Stimulated activated memory B cell treated with anti-CD40 and anti-IgM and Interleukin-4, amounts not matched to agents 10 μg/mL and 1 μg/mL and 100 μg/mL, for 72 hours (primary cell): ENCODE data around the gene HERC2.

ENCODE experiments used
- ATAC-seq: fragments of 150-1000 bp; cut with Tn5 transposase; 2 replicates; pipeline ENCODE4 v1.10.0; 2021
- H3K27ac Mint-ChIP-seq: one replicate; pipeline ENCODE4 v1.8.0; 2022; ENCODE audit warnings: mild to moderate bottlenecking, mixed read lengths
- H3K27me3 Mint-ChIP-seq: one replicate; pipeline ENCODE4 v1.8.0; 2022; ENCODE audit warnings: mixed read lengths
- H3K36me3 Mint-ChIP-seq: one replicate; pipeline ENCODE4 v1.8.0; 2022; ENCODE audit warnings: mixed read lengths
- H3K4me1 Mint-ChIP-seq: one replicate; pipeline ENCODE4 v1.8.0; 2022; ENCODE audit warnings: mixed read lengths
- H3K4me3 Mint-ChIP-seq: one replicate; pipeline ENCODE4 v1.8.0; 2022; ENCODE audit warnings: mild to moderate bottlenecking, moderate library complexity, mixed read lengths
- H3K9me3 Mint-ChIP-seq: one replicate; pipeline ENCODE4 v1.8.0; 2022; ENCODE audit warnings: mixed read lengths

The HERC2 gene

DNA sequence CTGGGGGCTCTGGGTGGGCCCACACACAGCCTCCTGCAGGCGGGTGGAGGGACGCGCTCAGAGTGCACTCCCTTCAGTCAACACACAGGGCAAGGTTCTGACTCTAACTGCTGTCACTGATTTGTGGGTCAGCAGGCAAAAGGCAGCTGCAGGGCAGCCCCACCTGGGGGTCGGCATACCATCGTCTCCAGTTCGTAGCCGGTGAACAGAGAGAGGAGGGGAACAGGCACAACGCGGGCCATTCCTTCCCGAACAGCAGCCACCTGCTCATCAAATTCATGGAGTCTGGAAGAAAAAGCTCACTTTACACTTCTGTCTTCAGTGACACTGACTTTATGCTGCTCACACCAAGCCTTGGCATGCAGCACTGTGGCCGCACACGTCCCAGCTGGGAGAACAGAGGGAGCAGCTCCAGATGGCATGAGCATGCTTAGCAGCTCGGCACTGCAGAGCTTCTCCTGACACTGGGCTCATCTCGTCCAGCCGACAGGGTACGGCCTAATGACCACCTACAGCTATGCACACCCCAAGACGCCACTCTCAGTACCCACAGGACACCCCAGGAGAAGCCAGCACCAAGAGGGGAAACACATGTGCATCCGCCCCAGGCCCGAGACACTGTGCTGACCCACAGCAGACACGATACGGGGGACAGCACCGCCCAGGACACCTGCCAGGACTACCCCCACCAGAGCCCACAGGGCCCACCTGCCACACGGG lies 208.4 kb downstream of the HERC2 start:
- ATAC-seq = no peak
- Mint-ChIP-seq H3K9me3 (no peaks in the 10 kb centered on the region), H3K36me3 (peaks cover 66% of the 10 kb centered on the region), H3K27me3 (no peaks in the 10 kb centered on the region), H3K27ac (no peak overlapping the region), H3K4me1 (no peaks in the 10 kb centered on the region), H3K4me3 (no peak overlapping the region)

DNA sequence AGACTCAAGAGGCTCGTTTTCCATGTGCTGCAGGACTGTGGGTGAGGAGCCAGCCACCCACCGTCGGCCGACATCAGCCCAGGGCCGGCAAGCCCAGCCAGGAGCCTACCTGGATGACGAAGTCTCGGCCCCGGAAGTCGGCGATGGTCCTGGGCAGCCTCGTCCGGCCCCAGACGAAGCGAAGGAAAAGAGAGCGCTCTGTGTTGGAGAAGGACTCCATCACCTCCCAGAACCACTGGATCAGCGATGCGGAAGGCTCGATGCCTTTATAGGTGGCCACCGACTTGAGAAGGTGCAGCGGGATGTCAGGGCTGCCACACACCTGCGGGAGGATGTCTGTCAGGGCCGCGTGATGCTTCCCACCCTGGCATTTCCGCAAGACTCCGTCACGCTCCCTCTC lies 209.0 kb downstream of the HERC2 start:
- Mint-ChIP-seq H3K27ac (no peak overlapping the region), H3K27me3 (no peaks in the 10 kb centered on the region), H3K9me3 (no peaks in the 10 kb centered on the region), H3K36me3 (peaks cover 61% of the 10 kb centered on the region), H3K4me3 (no peak overlapping the region), H3K4me1 (no peaks in the 10 kb centered on the region)
- ATAC-seq = no peak

DNA sequence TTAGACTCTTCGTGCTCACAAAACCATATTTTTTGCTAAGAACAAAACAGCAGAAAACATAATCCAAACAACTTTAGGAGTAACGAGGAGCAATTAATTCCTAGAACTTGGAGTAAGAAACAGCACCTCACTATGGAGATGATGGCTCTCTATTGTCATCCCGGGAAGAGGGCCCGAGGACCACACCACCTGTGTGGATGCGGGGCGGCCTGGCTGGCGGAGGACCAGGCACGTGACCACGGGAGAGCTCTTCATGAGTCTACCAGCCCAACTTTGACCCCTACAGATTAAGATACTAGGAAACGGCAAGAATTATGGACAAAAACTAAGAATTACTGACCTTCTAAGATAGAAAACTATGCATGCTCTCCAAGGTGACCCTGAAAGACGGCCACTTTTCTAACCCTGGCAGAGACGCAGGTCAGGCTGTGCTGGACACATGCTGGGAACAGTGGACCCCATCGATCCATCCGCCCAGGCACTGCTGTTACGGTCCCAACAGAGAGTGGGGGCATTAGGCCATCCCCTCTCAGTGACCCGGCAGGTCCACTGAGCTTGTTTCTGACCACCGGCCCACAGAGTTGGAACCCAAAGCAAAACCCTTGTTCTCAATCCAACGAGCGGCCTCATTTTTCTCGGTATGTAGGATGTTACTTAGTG lies 209.7 kb downstream of the HERC2 start:
- no peak for ATAC-seq
- no peak overlapping the region for H3K4me3 Mint-ChIP-seq
- H3K27me3 Mint-ChIP-seq = no peaks in the 10 kb centered on the region
- no peaks in the 10 kb centered on the region for H3K9me3 Mint-ChIP-seq
- H3K4me1 Mint-ChIP-seq = peaks cover 3% of the 10 kb centered on the region
- no peak overlapping the region for H3K27ac Mint-ChIP-seq
- peaks cover 53% of the 10 kb centered on the region for H3K36me3 Mint-ChIP-seq

DNA sequence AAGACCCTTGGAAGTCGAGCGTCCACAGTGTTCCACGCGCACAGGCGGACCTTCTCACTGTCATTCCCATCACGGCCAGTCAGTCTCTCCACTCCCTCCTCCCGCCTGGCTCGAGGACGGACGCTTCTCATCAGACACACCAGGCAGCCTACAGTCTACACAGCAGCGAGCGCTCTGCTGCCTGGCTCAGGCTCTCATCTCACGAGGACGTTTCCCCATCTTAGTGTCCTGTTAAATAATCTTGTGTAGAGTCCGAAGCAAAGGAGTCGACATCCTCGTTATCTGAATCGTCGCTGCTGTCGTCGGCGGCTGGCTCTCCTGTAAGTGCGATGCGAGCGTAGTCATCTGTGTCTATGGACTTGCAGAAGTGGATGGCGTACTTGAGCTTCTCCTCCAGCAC lies 210.4 kb downstream of the HERC2 start:
- H3K4me3 Mint-ChIP-seq = no peak overlapping the region
- no peaks in the 10 kb centered on the region for H3K9me3 Mint-ChIP-seq
- no peaks in the 10 kb centered on the region for H3K27me3 Mint-ChIP-seq
- no peak for ATAC-seq
- H3K27ac Mint-ChIP-seq = no peak overlapping the region
- peaks cover 49% of the 10 kb centered on the region for H3K36me3 Mint-ChIP-seq
- peaks cover 6% of the 10 kb centered on the region for H3K4me1 Mint-ChIP-seq

DNA sequence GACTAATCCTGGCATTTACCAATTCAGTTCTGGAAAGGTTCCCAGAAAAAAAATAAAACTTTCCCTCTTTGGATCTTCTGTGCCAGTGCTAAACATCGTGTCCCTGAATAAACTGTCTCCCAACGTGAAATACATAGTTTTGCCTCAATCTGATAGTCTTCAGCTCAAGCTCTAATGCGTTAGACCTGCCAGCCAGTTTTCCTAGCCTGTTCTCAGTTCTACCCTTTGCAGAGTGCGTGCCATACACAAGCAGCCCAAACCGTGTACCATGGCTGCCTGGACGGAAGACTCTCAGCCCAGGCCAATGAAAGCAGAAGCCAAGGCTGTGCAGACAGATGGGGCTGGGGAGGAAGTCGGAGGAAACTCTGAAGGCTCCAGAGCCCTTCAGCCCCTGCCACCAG lies 211.5 kb downstream of the HERC2 start:
- H3K4me3 Mint-ChIP-seq = no peak overlapping the region
- no peaks in the 10 kb centered on the region for H3K9me3 Mint-ChIP-seq
- peaks cover 40% of the 10 kb centered on the region for H3K36me3 Mint-ChIP-seq
- no peak overlapping the region for H3K27ac Mint-ChIP-seq
- peaks cover 10% of the 10 kb centered on the region for H3K27me3 Mint-ChIP-seq
- no peak for ATAC-seq
- peaks cover 13% of the 10 kb centered on the region for H3K4me1 Mint-ChIP-seq

DNA sequence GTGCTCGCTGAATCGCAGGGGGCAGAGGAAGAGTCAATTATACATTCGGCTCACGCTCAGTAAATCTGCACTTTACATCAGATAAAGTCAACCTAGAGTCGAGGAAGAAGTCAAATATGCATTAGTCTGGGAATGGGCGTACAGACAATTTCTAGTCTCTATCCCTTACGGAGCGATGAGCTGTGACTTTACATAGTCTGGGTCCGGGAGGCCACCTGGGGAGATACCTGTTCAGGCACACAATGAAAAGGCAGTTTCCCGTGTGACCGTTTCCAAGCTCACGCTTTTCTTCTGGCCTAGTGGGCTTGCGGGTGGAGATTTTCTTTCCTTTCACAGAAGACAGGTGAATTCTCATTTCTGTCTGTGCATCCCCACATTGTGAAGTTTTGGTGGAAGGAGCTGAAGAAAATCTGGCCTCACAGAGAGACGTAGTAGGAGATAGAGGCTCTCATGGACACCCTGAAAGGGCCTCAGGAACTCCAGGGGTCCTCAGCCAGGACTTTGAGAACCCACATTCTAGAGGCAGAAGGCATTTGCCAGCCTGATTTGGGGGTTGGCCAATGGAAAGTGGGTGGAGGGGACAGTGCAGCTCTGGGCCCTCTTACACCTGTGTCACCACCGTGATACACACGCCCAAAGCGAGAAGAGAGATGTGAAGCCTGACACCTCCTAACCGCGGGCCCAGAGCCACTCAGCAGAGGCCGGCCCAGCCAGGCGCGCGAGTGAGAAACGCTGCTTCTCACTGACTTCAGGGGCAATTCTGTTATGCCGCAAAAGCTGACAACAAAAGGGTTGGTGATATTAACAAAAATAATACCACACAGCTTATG lies 212.1 kb downstream of the HERC2 start:
- ATAC-seq = no peak
- Mint-ChIP-seq H3K9me3 (no peaks in the 10 kb centered on the region), H3K4me1 (peaks cover 20% of the 10 kb centered on the region), H3K27ac (no peak overlapping the region), H3K36me3 (peaks cover 34% of the 10 kb centered on the region), H3K27me3 (peaks cover 16% of the 10 kb centered on the region), H3K4me3 (no peak overlapping the region)

DNA sequence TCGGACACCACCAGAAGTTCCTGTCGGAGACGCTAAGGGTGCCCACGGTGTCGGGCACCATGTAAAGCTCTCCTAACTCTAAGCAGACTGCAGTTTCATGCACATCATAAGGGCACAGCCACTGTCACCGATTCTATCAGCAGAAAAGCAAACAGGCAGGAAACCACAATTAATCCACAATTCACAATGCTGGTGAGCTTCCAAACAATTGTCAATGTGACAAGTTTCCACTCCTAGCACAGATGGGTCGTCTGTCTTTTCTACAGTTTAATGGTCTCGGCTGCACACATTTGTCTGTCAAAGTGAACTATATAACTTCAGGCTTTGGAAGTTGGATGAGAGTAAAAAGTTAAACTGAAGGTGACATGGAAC lies 214.1 kb downstream of the HERC2 start:
- Mint-ChIP-seq H3K4me3 (no peak overlapping the region), H3K27me3 (peaks cover 36% of the 10 kb centered on the region), H3K27ac (no peak overlapping the region), H3K9me3 (no peaks in the 10 kb centered on the region), H3K4me1 (peaks cover 23% of the 10 kb centered on the region), H3K36me3 (peaks cover 18% of the 10 kb centered on the region)
- no peak for ATAC-seq

DNA sequence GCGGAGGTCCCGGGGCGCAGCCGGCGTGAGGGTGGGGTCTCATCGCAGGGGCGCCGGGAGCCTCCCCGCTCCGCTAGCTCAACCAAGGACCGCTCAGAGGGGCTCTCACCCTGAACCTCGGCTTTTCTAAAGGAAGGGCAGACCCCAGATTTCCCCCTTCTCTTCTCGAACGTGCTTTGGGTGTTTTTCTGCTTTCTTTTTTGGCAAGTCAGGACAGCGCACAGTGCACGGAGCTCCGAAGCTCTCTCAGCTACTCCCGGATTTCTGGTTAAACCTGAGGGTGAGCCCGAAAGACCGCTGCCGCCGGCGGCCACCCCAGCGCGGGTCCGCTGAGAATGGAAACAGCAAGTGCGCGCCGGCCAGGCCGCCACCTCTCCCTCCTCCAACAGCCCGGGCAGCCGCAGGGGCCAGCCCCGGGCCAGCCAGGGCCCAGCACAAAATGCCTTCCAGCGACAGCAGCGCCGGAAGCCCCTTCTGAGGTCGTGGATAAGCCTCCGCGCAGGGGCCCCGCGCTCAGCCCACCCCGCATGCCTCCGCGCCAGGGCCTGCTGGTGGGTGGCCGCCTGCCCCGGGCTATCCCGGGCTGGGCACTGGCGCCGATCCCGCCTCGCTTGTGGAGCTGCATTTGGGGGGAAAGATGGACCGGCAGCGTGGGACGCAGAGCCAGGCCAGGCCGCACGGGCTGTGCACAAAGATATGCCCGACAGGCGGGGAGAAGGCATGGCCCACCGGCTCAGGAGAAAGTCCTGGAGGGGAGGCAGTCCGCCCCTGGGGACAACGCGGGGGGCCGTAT lies 214.7 kb downstream of the HERC2 start:
- no peak for ATAC-seq
- Mint-ChIP-seq H3K27me3 (peaks cover 36% of the 10 kb centered on the region), H3K4me3 (peak overlapping the region; percentile 78), H3K9me3 (no peaks in the 10 kb centered on the region), H3K4me1 (peaks cover 23% of the 10 kb centered on the region), H3K36me3 (peaks cover 12% of the 10 kb centered on the region), H3K27ac (no peak overlapping the region)

DNA sequence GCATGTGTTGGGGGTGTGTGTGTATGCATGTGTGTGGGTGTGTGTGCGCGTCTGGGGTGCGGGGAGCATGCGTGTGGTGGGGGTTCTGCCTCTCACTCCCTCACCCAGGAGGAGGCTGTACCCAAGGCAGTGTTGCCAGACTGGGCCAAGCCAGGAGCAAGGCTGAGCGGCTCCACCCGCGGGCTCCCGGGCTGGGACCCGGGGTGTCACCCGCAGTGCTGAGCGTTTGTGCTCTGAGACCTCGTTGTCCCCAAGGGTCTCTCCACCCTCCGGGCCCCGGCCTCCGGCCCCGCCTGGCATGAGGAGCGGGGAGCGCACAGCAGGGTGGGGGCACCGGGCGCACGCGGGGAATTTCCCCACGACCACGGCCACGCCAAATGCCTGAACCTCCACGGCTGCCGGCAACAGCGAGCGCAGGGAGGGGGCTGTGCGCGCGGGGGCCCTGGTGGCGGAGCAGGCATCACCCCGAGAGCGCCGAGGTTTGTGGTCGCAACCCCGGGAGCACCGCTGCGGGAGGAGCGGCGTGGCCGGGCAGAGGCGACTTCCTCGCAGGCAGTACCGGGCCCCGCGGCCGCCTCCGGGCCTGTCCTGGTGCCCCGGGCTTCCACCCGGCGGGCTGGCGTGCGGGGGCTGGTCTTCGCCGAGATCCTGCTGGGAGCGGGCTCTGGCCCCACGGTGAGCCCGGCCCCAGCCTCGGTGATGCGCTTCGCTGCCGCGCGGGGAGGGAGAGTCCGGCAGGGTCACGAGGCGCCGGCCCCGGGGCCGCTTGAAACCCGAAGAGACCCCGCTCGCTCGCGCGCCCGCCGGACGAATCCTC lies 215.5 kb downstream of the HERC2 start:
- Mint-ChIP-seq H3K4me1 (peaks cover 23% of the 10 kb centered on the region), H3K9me3 (no peaks in the 10 kb centered on the region), H3K27ac (no peak overlapping the region), H3K4me3 (peak overlapping the region; percentile 32), H3K27me3 (peaks cover 36% of the 10 kb centered on the region), H3K36me3 (peaks cover 4% of the 10 kb centered on the region)
- peak; percentile 31 for ATAC-seq

DNA sequence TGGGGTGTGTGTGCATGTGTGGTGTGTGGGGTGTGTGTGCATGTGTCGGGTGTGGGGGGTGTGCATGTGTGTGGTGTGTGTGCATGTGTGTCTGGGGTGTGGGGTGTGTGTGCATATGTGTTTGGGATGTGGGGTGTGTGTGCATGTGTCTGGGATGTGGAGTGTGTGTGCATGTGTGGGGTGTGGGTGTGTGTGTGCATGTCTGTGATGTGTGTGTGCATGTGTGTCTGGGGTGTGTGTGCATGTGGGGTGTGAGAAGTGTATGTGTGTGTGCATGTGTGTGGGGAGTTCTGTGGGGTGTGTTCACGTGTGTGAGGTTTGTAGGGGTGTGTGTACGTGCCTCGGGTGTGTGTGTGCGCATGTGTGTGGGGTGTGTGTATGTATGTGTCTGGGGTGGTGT lies 216.2 kb downstream of the HERC2 start:
- Mint-ChIP-seq H3K27ac (no peak overlapping the region), H3K36me3 (no peaks in the 10 kb centered on the region), H3K9me3 (no peaks in the 10 kb centered on the region), H3K27me3 (peaks cover 36% of the 10 kb centered on the region), H3K4me3 (peak overlapping the region; percentile 32), H3K4me1 (peaks cover 23% of the 10 kb centered on the region)
- no peak for ATAC-seq

DNA sequence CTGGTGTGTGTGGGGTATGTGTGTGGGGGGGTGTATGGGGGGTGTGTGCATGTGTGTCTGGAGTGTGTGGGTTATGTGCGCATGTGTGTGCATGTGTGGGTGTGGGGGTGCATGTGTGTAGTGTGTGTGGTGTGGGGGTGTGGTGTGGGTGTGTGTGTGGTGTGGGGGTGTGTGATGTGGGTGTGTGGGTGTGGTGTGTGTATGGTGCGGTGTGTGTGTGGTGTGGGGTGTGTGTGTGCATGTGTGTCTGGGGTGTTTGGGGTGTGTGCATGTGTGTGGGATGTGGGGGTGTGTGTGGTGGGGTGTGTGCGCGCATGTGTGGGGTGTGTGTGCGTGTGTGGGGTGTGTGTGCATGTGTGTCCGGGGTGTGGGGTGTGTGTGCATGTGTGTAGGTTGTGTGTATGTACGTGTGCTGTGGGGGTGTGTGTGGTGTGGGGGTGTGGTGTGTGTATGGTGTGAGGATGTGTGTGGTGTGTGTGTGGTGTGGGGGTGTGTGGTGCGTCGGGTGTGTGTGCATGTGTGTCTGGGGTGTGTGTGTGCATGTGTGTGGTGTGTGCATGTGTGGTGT lies 216.7 kb downstream of the HERC2 start:
- Mint-ChIP-seq H3K4me3 (peak overlapping the region; percentile 32), H3K27ac (no peak overlapping the region), H3K9me3 (no peaks in the 10 kb centered on the region), H3K36me3 (no peaks in the 10 kb centered on the region), H3K4me1 (peaks cover 23% of the 10 kb centered on the region), H3K27me3 (peaks cover 41% of the 10 kb centered on the region)
- ATAC-seq = no peak

DNA sequence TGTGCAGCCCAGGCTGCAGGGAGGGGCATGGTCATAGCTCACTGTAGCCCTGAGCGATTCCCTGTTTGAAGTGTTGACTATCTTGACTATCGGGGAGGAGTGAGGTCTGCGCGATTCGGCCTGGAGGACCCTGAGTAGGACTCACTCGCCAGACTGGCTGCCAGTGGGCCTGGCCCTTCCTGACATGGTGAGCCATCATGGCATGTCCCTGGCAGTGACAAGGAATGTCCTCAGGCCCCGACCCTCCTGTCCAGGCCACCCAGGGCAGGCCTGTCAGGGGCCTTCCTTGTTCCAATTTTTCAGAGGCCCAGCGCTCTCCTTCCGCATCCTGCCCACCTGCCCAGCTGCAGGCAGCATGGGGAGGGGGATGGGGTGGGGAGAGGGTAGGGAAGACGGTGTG lies 217.7 kb downstream of the HERC2 start:
- no peak for ATAC-seq
- Mint-ChIP-seq H3K9me3 (no peaks in the 10 kb centered on the region), H3K4me1 (peaks cover 23% of the 10 kb centered on the region), H3K4me3 (no peak overlapping the region), H3K36me3 (no peaks in the 10 kb centered on the region), H3K27me3 (peaks cover 51% of the 10 kb centered on the region), H3K27ac (no peak overlapping the region)

DNA sequence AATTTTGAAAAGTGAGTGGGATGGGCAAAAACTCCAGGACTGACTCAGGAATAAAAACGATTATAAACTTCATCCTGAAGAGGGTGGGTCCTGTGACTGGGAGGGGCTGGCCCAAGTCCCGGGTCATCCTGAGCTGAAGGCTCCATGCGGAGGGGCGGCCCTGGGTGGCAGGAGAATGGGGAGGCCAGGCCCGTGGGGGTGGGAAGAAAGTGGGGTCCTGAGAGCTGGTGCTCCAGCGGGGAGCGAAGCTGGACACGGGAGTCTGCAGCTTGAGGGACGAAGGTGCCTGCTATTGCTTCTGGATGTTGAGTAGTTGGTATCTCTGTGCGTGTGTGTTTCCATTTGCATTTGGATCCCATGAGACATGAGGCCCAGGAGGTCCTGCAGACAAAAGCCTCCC lies 218.1 kb downstream of the HERC2 start:
- Mint-ChIP-seq H3K27ac (no peak overlapping the region), H3K4me1 (peaks cover 23% of the 10 kb centered on the region), H3K27me3 (peaks cover 53% of the 10 kb centered on the region), H3K4me3 (no peak overlapping the region), H3K36me3 (no peaks in the 10 kb centered on the region), H3K9me3 (no peaks in the 10 kb centered on the region)
- no peak for ATAC-seq

DNA sequence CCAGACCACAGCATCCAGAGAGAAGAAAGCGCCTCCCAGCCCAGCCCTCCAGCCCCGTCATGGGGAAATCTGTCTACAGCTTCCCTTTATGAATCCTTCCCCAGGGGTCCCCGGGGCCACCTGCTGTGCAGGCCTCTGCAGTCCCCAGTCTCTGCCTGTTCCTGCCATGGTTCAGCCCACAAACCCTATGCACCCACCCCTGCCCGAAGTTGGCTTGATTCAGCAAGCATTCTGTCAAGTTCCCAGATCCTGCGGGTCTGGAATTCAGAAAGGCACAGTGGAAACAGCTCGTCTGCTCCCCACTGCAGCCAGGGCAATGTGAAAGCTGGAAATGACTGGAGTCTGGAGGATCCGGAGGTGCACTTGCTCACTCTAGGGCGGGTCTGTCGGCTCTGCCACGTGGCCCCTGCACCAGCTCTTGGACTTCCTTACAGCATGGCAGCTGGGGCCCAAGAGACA lies 220.0 kb downstream of the HERC2 start:
- peaks cover 71% of the 10 kb centered on the region for H3K27me3 Mint-ChIP-seq

More for the DNA sequence above, 220.0 kb downstream of the HERC2 start:
- Mint-ChIP-seq H3K36me3 (no peaks in the 10 kb centered on the region), H3K4me3 (no peak overlapping the region), H3K27ac (no peak overlapping the region), H3K4me1 (peaks cover 31% of the 10 kb centered on the region), H3K9me3 (no peaks in the 10 kb centered on the region)
- no peak for ATAC-seq
